GM18508 (cell line): ENCODE results near the gene PPP1R2.

Experiments used
- ATAC-seq: cut with Tn5 transposase; IDR thresholded peaks from one replicate; pipeline ENCODE4 v1.9.1; 2021; ENCODE audit warnings: moderate number of reproducible peaks; ENCODE audit not compliant: insufficient read depth, unreplicated experiment

Gene PPP1R2

DNA sequence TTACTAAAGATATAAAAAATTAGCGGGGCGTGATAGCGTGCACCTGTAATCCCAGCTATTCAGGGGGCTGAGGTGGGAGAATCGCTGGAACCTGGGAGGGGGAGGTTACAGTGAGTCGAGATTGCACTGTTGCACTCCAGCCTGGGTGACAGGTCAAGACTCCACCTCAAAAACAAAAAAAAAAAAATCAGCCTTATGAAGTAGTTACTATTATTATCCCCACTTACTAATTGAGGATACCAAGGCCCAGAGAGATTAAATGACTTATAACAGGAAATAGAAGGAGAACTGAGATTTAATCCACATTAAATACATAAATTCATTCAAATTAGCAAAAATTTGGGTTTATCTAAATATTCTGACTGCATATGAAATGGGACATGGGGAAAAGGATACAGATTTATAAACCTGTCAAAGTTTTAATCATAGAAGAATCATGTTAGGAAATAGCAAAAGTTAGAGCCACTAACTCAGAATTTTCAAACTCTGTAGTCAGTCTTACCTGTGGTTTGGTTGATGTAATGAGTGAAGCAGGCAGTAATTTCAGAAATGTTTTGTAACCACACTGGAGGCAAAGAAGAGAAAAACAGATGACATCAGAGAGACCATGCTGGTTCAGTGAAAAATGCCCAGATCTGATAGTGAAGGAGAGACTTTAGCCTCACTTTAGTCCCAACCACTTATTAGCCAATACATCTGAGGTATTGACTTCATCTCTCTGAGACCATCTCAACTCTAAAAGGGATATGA is 75.3 kb downstream of the PPP1R2 start:
- no peak for ATAC-seq

DNA sequence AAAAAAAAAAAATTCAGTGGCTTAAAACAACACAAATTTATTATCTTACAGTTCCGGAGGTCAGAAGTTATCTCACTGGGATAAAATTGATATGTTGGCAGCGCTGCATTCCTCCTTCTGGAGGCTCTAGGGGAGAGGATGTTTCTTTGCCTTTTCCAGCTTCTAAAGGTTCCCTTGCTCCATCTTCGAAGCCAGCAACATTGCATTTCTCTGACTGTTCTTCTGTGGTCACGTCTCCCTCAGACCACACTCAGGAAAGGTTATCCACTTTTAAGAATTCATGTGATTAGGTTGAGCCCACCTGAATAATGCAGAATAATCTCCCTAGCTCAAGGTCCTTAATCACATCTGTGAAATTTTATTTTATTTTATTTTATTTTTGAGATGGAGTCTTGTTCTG is 76.9 kb downstream of the PPP1R2 start:
- ATAC-seq, result no peak
